HT-29 (cell line): Measurements from ENCODE around the gene DDX51. TPM values are rescaled to one million over a fixed set of nuclear protein-coding genes. Genes with fewer than 3 reads are reported as not detected.
"Not testable (repeated sequence)": the region's sequence is repeated elsewhere in the genome, so short reads cannot be mapped to it uniquely, and the experiment has no call there.

Experiments
- DNase-seq: peaks from one replicate; pipeline ENCODE4 v3.0.0-alpha.2; 2015; ENCODE audit warnings: low spot score
- total RNA-seq: library from RNA; depleted of rRNA; stranded (reverse); fragments of >200 nt; shearing (Covaris generic); gene quantifications from 2 replicates; pipeline ENCODE4 v1.2.3, GENCODE V29; 2014

The DDX51 gene
- total RNA-seq, 1 experiment from 2014 or later, result 35.3 TPM

DNA sequence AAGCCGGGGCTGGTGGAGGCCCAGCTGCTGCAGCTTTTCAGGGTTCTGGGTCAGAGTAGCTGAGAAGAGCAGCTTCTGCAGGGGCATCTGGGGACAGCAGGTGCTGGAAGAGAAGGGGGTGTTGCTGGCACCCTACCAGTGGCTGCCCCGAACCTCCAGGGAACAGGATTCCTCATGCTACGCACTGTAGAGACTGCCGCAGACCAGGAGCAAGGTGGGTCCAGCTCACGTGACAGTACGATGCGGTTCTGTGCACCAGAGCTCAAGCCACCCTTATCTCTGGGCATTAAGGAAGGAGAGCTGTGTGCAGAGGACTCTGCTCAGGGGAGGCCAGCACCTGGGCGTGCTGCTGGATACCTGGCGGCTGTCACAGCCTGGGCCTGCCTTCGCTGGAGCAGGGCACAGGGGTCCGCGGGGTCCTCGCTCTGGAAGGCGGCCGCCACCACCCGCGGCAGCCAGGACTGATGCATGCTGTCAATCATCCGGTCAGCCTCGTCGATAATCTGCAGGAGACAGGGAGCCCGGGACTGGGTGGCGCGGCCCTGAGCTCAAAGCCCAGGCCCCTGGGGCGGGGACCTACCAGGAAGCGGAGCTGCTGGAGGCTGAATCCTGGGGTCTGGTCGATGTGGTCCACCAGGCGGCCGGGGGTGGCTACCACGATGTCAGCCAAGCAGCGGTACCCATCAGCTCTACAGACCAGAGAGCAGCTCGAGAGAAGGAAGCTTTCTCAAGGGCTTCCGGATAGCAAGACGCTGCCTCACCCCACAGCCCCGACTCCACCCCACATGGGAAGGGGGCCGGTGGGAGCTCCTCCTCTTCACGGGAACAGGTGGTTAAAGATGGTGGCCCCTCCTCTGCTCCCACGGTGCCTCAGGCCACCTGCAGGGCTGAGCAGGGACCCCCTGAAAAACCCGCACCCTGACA lies 2.9 kb downstream of the DDX51 start:
- no peak for DNase-seq

DNA sequence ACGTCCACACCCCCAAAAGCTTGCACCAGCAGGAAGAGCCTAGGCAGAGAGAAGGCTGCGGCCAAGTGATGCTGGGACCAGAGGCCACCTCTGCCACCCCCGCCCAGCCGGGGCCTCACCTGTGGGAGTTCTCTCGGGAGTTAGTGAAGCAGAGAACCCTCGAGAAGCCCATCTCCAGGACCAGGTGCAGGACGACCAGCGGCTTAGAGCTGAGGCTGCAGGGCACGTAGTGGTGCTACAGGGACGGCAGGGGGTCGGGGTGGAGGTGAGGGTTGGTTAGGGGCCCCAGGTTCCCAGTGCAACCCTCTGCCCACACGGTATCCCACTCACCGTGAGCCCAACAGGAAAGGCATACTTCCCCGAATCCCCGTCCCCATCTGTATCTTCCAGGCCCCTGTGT lies 3.6 kb downstream of the DDX51 start:
- no peak for DNase-seq

DNA sequence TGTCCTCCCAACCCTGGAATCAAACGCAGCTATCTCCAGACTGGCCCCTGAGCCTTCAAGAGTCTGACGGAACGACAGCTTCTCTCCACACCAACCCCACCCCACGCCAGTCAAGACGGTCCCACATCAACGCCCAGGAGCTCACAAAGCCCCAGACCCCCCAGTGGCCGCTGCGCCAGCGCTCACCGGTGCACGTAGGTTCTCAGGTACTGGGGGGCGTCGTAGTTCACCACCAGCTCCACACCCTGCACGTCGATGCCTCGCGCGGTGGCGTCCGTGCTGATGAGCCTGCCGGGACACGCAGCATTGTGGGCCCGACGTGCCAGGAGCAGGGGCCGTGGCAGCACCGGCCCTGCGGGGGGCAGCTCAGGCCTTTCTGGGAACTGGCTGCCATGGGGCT lies 4.2 kb downstream of the DDX51 start:
- DNase-seq, result no peak

GRCh38 chr12:132138941-132139871 lies 4.9 kb downstream of the DDX51 start:
- DNase-seq, result no peak

DNA sequence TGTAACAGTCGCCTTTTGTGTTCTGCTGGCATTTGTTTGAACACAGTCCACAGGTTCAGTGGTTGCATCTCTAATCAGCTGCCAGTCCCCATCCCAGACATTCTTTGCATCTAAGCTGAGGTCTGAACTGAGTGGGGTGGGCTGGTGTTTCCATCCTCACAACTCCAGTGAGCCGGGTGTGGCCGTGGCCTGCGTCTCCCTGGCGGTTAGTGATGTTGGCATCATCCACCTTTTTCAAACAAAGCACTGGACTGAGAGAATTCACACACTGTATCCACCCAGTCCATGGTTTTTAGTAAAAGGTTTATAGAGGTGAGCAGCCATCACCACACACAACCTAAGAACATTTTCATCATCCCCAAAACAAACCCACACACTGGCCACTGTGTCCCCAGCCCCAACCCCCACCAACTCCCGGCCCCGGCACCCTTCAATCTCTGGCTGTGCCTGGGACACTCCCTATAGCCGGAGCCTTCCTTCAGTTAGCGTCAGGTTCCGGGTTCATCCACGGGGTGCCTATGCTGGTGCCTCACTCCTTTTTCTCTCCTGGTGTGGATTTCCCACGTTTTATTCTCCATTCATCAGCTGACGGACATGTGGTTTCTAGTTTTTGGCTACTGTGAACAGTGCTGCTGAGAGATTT lies 6.5 kb downstream of the DDX51 start:
- no peak for DNase-seq

DNA sequence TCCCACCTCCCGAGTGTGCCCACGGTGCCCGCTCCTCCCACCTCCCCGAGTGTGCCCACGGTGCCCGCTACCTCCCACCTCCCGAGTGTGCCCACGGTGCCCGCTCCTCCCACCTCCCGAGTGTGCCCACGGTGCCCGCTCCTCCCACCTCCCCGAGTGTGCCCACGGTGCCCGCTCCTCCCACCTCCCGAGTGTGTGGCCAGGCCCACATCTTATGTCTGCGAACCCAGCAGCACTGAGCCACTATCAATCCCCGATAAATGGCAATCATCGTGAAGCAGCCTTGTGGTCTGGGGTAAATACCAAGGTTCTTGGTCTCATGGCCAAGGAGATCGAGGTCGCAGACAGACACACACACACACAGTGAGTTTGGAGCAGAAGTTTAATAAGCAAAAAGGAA lies 7.9 kb downstream of the DDX51 start:
- DNase-seq, result not testable (repeated sequence)

- not testable (repeated sequence) for DNase-seq
Observed at GRCh38 chr12:132134653-132135183, 9.4 kb downstream of the DDX51 start.

GRCh38 chr12:132133952-132134652 lies 10.0 kb downstream of the DDX51 start:
- DNase-seq, result no peak

GRCh38 chr12:132132609-132133430 lies 11.3 kb downstream of the DDX51 start:
- no peak for DNase-seq

DNA sequence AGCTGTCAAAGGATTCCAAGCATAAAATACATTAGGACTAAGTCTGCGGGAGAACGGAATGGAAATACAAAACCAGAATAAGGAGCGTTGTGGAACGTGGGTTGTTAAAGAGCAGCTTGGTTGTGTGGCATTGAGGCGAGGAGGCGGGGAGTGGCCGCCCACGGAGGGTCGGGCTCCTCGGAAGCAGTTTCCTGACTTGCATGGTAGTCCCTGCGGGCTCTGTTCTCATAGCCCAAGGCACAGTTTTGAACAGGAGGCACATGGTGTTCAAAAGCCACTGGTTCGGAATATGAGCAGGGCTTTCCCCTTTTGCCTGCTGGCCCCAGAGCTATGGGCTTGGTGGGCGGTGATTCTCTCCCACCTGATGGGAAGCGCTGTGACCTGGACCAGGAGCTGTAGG lies 12.2 kb downstream of the DDX51 start:
- no peak for DNase-seq

DNA sequence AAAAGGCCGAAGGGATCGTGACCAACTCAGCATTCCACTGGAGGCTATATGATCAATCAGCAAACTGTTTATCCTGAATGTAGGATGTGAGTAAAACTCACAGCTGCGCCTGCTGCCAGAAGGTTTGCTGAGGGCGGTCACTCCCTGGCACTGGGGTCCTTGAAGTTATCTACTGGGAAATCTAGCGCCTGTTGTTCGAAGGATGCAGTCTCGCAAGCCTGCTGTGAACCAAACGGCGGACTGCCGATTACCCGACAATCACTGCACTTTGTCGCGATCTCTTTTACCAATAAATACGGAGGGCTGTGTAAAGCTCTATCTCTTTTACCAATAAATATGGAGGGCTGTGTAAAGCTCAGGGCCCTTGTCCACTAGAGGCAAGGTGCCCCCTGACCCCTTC lies 12.9 kb downstream of the DDX51 start:
- DNase-seq, result no peak

- DNase-seq, result no peak
Observed at GRCh38 chr12:132130690-132131089, 13.4 kb downstream of the DDX51 start.

- no peak for DNase-seq
Observed at GRCh38 chr12:132129007-132129406, 15.1 kb downstream of the DDX51 start.

DNA sequence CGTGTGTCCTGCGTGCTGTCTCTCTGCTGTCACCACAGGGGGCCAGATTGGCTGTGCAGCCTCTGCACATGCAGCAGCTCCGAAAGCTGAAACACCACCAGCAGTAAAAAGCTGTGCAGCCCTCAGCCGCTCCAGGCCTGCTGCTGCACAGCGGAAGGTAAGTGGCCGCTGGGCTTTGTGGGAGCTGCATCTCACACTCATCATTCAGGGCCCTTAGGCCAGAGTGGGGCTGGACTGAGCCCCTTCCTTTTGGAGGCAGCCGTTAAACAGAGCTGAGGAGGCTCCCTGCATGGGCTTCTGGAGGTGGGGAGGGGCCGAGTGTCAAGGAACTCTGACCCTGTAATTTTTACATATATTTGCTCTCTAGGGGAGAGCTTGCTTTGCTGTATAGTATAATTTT lies 17.1 kb downstream of the DDX51 start:
- no peak for DNase-seq

DNA sequence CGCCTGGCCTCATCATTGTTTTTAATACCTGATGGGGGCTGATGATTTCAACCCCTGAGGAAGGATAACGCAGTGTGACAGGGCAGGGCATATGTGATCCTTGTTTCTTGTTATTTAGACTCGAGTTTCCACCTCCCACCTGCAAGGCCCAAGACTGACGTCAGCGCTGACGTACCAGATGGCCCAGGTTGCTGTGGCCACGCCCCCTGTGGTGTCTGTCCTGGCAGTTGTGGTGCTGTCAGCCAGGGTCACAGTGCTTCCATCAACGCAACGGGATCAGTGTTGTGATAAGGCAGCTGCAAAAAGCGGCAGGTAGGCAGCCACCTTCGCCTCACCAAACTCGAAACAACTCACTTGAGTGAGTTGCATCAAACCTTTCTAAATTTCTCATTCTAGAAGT lies 18.4 kb downstream of the DDX51 start:
- DNase-seq, result no peak

DNA sequence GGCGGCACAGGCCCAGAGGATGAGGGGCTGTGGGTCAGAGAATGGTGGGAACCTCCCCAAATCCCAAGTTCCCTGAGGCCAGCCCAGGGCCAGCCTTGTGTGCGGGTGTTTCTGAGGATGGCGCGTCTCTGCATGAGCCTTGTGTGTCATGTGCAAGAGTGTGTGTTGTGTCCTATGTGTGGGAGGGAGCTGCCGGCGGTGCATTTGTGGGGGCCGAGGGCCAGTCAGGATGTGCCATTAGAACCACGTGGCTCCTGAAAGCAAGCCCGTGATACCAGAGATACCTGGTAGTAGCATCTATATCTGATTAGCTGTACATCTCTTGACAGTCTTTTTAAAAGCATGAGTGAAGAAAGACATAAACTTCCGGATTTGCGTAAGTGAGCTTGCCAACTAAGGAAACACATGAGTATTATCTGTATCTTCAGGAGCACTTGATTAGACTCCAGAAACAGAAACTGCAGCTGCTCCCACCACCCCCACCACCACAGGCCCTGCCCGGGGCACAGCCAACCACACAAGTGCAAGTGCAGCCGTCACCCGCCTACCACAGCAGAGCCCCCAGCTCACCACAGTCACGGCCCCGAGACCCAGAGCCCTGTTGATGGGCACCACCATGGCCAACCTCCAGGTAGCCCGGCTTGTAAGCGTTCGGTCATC lies 19.2 kb downstream of the DDX51 start:
- DNase-seq, result no peak

DNA sequence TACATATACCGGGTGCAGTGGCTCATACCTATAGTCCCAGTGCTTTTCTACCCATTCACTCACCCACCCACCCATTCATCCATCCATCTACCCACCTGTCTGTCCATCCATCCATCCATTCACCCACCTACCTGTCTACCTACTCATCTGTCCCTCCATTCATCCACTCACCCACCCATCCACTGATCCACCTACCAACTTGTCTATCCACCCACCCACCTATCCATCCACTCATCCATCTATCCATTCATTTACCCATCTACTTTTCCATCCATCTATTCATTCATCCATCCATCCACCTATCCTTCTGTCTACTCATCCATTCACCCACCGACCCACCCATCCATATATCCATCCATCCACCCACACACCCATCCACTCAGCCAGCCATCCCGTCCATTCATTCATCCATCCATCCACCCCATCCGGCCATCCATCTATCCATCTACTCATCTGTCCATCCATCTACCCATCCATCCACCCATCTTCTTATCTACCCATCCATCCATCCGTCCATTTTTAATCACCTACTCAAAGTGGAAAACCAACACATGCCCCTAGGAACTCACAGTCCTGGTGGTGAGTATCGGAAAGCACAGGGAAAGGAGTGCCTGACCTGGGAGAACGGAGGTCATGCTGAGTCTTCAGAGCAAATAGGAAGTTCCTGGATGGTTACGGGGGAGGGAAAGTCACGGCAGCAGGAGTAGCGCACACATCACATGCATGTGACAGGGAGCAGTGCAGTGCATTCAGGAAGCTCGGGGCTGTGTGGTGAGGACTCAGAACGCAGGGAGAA lies 20.0 kb downstream of the DDX51 start:
- no peak for DNase-seq

DNA sequence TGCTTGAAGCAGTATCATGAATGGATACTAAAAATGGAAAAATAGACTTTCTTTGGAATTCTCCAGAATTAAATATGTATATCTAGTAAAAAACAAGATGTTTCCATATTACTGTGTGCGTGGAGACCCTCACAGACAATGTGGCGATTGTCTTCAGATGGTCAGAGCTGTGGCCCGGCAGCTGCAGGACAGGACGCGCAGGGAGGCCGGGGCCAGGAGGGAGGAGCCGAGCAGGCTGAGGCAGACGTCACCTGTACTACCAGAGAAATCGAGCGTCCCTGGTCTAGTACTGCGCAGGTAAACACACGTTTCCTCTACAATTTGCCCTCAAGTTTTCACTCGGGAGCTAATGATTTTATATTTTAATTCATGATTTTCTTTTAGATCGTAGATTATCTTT lies 22.8 kb downstream of the DDX51 start:
- no peak for DNase-seq

- no peak for DNase-seq
Observed at GRCh38 chr12:132118876-132119275, 25.2 kb downstream of the DDX51 start.
